GM12878 (cell line): ENCODE measurements around the gene UNC45B. TPM values are rescaled to one million over a fixed set of nuclear protein-coding genes. Genes with fewer than 3 reads are reported as not detected.

Experiments used
- ATAC-seq: fragments of 200-7000 bp; cut with Tn5 transposase; 3 replicates; pipeline ENCODE4 v1.9.1; 2020; ENCODE audit warnings: mild to moderate bottlenecking, moderate library complexity
- BruUV-seq: library from RNA; stranded (reverse); fragments of 400-500 nt; replicated peaks from 2 replicates; lab custom pipeline; 2021; lab: Mats Ljungman, UMichigan
- CTCF ChIA-PET: fragments of 300-600 bp; sonication (Branson Sonifier 250); formaldehyde crosslinking; extraction: SDS; loops from one replicate; lab custom pipeline; 2021; ENCODE audit warnings: inconsistent platforms; lab: Yijun Ruan, JAX
- POLR2A ChIA-PET: fragments of 350-600 bp; formaldehyde crosslinking; extraction: SDS; loops from one replicate; lab custom pipeline; 2021; ENCODE audit warnings: inconsistent platforms; lab: Charles Lee
- RAD21 ChIA-PET: fragments of 300-600 bp; sonication (Branson Sonifier 250); formaldehyde crosslinking; loops from one replicate; lab custom pipeline; 2023; ENCODE audit warnings: antibody characterized with exemption; ENCODE audit not compliant: unreplicated experiment; lab: Charles Lee
- SMC1A ChIA-PET: fragments of 300-600 bp; sonication (Branson Sonifier 250); formaldehyde crosslinking; loops from one replicate; lab custom pipeline; 2023; ENCODE audit not compliant: unreplicated experiment, uncharacterized antibody; lab: Charles Lee
- DNase-seq: peaks from one replicate; pipeline ENCODE4 v3.0.0-alpha.2; 2011; ENCODE audit warnings: low read depth, low spot score
- FAIRE-seq: peaks from 3 replicates; lab custom pipeline; 2011; peaks lifted over from hg19 to GRCh38; lab: Jason Lieb, UNC
- H2AFZ ChIP-seq: 2 replicates; pipeline ENCODE4 v1.6.0; 2011; ENCODE audit warnings: low read depth, low read length, control low read depth; ENCODE audit not compliant: control insufficient read depth
- H3K27ac ChIP-seq: 2 replicates; pipeline ENCODE4 v1.5.1; 2011; ENCODE audit warnings: control low read depth; ENCODE audit not compliant: control insufficient read depth, insufficient read depth
- H3K27me3 ChIP-seq, 2 experiments: replicated peaks in 1 of 2; 2 replicates each; pipeline versions ENCODE4 v1.6.0 to v1.6.1; 2011; ENCODE audit warnings: low read length in 1 of 2; ENCODE audit not compliant: control insufficient read depth in 2 of 2, insufficient read depth in 2 of 2
- H3K36me3 ChIP-seq, 2 experiments: 2 replicates each; pipeline ENCODE4 v1.5.1; 2011; ENCODE audit warnings: low read length in 1 of 2; ENCODE audit not compliant: control insufficient read depth in 2 of 2, insufficient read depth in 2 of 2
- H3K4me1 ChIP-seq: 2 replicates; pipeline ENCODE4 v1.6.1; 2011; ENCODE audit warnings: mild to moderate bottlenecking, low read length, moderate library complexity, mixed read lengths; ENCODE audit not compliant: control insufficient read depth, insufficient read depth
- H3K4me2 ChIP-seq: 2 replicates; pipeline ENCODE4 v1.6.0; 2011; ENCODE audit warnings: control low read depth; ENCODE audit not compliant: control insufficient read depth, insufficient read depth
- H3K4me3 ChIP-seq: fragments of 200-600 bp; sonication (generic); 2 replicates; pipeline ENCODE4 v1.5.1; 2016
- H3K79me2 ChIP-seq: 2 replicates; pipeline ENCODE4 v1.6.0; 2011; ENCODE audit warnings: low read length; ENCODE audit not compliant: control insufficient read depth, insufficient read depth
- H3K9ac ChIP-seq: 2 replicates; pipeline ENCODE4 v1.8.0; 2011; ENCODE audit warnings: low read length, control low read depth, mixed read lengths; ENCODE audit not compliant: control insufficient read depth, insufficient read depth
- H3K9me3 ChIP-seq: replicated peaks from 3 replicates; pipeline ENCODE4 v1.5.1; 2011; ENCODE audit warnings: mild to moderate bottlenecking, low read length; ENCODE audit not compliant: control insufficient read depth, insufficient read depth
- H4K20me1 ChIP-seq: 2 replicates; pipeline ENCODE4 v1.6.0; 2011; ENCODE audit not compliant: control insufficient read depth, insufficient read depth
- ATF2 ChIP-seq: IDR thresholded peaks from 2 replicates; pipeline ENCODE4 v1.6.1; 2012; ENCODE audit warnings: low read length, inconsistent platforms
- CBX5 ChIP-seq: sonication (generic); IDR thresholded peaks from 2 replicates; pipeline ENCODE4 v1.6.1; 2016; ENCODE audit warnings: low read depth, moderate library complexity, mild to moderate bottlenecking, inconsistent platforms
- E4F1 ChIP-seq: fragments of 450-650 bp; IDR thresholded peaks from 2 replicates; pipeline ENCODE4 v1.6.1; 2018; ENCODE audit warnings: borderline replicate concordance, mild to moderate bottlenecking; ENCODE audit not compliant: partially characterized antibody
- LARP7 ChIP-seq: fragments of 450-650 bp; IDR thresholded peaks from 2 replicates; pipeline ENCODE4 v1.6.1; 2017; ENCODE audit warnings: mild to moderate bottlenecking
- MYC ChIP-seq: IDR thresholded peaks from 2 replicates; pipeline ENCODE4 v1.6.1; 2011; ENCODE audit warnings: mild to moderate bottlenecking, low read length, moderate library complexity, inconsistent platforms; ENCODE audit not compliant: insufficient read depth, insufficient replicate concordance, insufficient read length, severe bottlenecking
- RAD51 ChIP-seq: fragments of 450-650 bp; IDR thresholded peaks from 2 replicates; pipeline ENCODE4 v1.6.1; 2016; ENCODE audit warnings: moderate library complexity, mild to moderate bottlenecking, inconsistent platforms
- WGBS: methylation state at CpG from one replicate; pipeline ENCODE4 v1.1.6; 2016; ENCODE audit warnings: low lambda C conversion rate; ENCODE audit not compliant: insufficient replicate concordance, insufficient coverage; ENCODE audit errors: missing lambda C conversion rate; 5-methylcytosine and 5-hydroxymethylcytosine counted together
- in situ Hi-C: fragments of 300-500 bp; cut with MboI; formaldehyde crosslinking; loops from 9 replicates; pipeline ENCODE4 v1.14.3; 2018; ENCODE audit warnings: mixed read lengths
- intact Hi-C: fragments of 100-400 bp; cut with micrococcal nuclease; formaldehyde crosslinking; loops from one replicate; pipeline ENCODE4 v1.14.2; 2022; ENCODE audit not compliant: unreplicated experiment
- polyA plus RNA-seq, 11 experiments: library from polyadenylated mRNA; depleted of rRNA in 4 of 11; unstranded in 6 of 11; stranded (reverse) in 5 of 11; fragments of >200 nt; fragmentation: Nextera tagmentation in 4 of 11; fragmentation: Illumina TruSeq in 1 of 11; extraction: Ambion mirVana in 4 of 11; extraction: Trizol in 1 of 11; gene quantifications; 1 replicate in 1 of 11; 2 replicates in 10 of 11; pipeline versions ENCODE4 v1.2.1 to v1.2.3, GENCODE V29; 2011 to 2016; ENCODE audit warnings: inconsistent platforms in 2 of 11, missing spikeins in 2 of 11, low read depth in 1 of 11
- total RNA-seq, 4 experiments: library from RNA; depleted of rRNA in 3 of 4; stranded (reverse); fragments of >200 nt in 3 of 4; fragmentation: Illumina TruSeq in 1 of 4; extraction: Trizol in 1 of 4; gene quantifications; 2 replicates each; pipeline versions ENCODE4 v1.2.1 to v1.2.3, GENCODE V29; 2013 to 2021
- TF ChIP-seq, protein P1 (sequence below): IDR thresholded peaks from 2 replicates; pipeline ENCODE4 v1.6.1; 2011; ENCODE audit warnings: borderline replicate concordance, low read depth, mild to moderate bottlenecking, moderate library complexity, mixed read lengths, low read length; ENCODE audit not compliant: insufficient read depth; ENCODE audit errors: extremely low read length

UNC45B gene
- total and polyA plus RNA-seq, 10 of the 15 experiments (the other 5 are each of a cell fraction or from before 2014, with no cell fraction given) = 0.03 TPM; not detected in 9

- Histone ChIP-seq H3K4me2 (no peak overlapping the region), H3K79me2 (no peaks in the 10 kb centered on the region), H3K9me3 (no peaks in the 10 kb centered on the region), H3K36me3 (no peaks in the 10 kb centered on the region), H2AFZ (no peak overlapping the region), H3K4me3 (no peak overlapping the region), H3K9ac (no peak overlapping the region), H3K27ac (no peak overlapping the region), H3K27me3 (peaks cover 0 to 5% of the 10 kb centered on the region in 2 experiments; a peak in 1 of 4 replicates), H3K4me1 (no peaks in the 10 kb centered on the region), H4K20me1 (no peaks in the 10 kb centered on the region)
- POLR2A ChIA-PET = no interaction called here
- FAIRE-seq (no peak), DNase-seq (no peak), ATAC-seq (no peak)
- BruUV-seq = no TSS peak
- CTCF ChIA-PET = no interaction called here
- 69% methylated on average over 2 of the region's 2 CpGs for WGBS
- in situ Hi-C loops = no loop called here
- intact Hi-C loops = no loop called here
- SMC1A ChIA-PET = no interaction called here
- RAD21 ChIA-PET = no interaction called here
- no peak for TF ChIP-seq E4F1
- TF ChIP-seq LARP7 = no peak
- TF ChIP-seq MYC = no peak
- TF ChIP-seq CBX5 = no peak
- no peak for TF ChIP-seq RAD51
- TF ChIP-seq, protein P1, sequence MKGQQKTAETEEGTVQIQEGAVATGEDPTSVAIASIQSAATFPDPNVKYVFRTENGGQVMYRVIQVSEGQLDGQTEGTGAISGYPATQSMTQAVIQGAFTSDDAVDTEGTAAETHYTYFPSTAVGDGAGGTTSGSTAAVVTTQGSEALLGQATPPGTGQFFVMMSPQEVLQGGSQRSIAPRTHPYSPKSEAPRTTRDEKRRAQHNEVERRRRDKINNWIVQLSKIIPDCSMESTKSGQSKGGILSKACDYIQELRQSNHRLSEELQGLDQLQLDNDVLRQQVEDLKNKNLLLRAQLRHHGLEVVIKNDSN = no peak
- TF ChIP-seq ATF2 = no peak
These were observed 27.3 kb downstream of the UNC45B start for GRCh38 chr17:35174835-35175334.
